ENCODE results near the gene ANTXRL. TPM values are rescaled to one million over a fixed set of nuclear protein-coding genes. Genes with fewer than 3 reads are reported as not detected.
"Not testable (repeated sequence)": the region's sequence is repeated elsewhere in the genome, so short reads cannot be mapped to it uniquely, and the experiment has no call there.

Gene ANTXRL
- total RNA-seq, 1 experiment from 2014 or later = not detected

DNA sequence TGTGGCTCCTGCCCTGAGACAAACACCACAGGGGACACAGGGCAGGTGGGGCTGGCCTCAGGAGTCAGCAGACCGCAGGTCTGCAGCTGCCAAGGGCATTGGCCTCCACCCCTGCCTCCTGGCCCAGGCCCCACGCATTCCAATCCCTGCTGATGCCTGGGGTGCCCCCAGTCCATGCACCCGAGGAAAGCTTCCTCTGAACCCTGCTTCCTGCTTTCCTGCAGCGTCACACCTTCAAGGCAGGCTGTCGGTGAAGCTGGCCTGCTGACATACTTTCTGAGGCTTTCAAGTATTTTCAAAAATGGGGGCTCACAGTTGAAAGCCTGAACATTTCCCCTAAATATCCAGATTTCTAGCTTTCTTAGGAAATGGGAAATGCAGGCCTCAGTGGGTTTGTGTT lies 22.5 kb upstream of the ANTXRL start:
- Mint-ChIP-seq H3K4me1 (ENCODE audit: insufficient read depth, unreplicated experiment) (no peaks in the 10 kb centered on the region), H3K27ac (ENCODE audit: low read depth, unreplicated experiment) (no peak overlapping the region), H3K9me3 (ENCODE audit: unreplicated experiment) (no peaks in the 10 kb centered on the region), H3K4me3 (ENCODE audit: unreplicated experiment) (no peak overlapping the region), H3K27me3 (ENCODE audit: insufficient read depth, unreplicated experiment) (no peaks in the 10 kb centered on the region), H3K36me3 (ENCODE audit: insufficient read depth, unreplicated experiment) (no peaks in the 10 kb centered on the region)
- CTCF ChIA-PET = interaction anchor here (0.5 to 2.0 kb wide), 2 partner anchors 9 to 626 kb away, joined by 3 to 7 read pairs; no protein-coding TSS in a partner anchor
- no TSS peak for BruUV-seq (replicated peaks)
- intact Hi-C loops (cut with micrococcal nuclease) = no loop called here
- POLR2A ChIA-PET = no interaction called here
- TF ChIP-seq, protein P1, sequence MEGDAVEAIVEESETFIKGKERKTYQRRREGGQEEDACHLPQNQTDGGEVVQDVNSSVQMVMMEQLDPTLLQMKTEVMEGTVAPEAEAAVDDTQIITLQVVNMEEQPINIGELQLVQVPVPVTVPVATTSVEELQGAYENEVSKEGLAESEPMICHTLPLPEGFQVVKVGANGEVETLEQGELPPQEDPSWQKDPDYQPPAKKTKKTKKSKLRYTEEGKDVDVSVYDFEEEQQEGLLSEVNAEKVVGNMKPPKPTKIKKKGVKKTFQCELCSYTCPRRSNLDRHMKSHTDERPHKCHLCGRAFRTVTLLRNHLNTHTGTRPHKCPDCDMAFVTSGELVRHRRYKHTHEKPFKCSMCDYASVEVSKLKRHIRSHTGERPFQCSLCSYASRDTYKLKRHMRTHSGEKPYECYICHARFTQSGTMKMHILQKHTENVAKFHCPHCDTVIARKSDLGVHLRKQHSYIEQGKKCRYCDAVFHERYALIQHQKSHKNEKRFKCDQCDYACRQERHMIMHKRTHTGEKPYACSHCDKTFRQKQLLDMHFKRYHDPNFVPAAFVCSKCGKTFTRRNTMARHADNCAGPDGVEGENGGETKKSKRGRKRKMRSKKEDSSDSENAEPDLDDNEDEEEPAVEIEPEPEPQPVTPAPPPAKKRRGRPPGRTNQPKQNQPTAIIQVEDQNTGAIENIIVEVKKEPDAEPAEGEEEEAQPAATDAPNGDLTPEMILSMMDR (IDR thresholded peaks at IDR 0.05; ENCODE audit: unreplicated experiment) = no peak
- no peak for DNase-seq (ENCODE audit: unreplicated experiment)

DNA sequence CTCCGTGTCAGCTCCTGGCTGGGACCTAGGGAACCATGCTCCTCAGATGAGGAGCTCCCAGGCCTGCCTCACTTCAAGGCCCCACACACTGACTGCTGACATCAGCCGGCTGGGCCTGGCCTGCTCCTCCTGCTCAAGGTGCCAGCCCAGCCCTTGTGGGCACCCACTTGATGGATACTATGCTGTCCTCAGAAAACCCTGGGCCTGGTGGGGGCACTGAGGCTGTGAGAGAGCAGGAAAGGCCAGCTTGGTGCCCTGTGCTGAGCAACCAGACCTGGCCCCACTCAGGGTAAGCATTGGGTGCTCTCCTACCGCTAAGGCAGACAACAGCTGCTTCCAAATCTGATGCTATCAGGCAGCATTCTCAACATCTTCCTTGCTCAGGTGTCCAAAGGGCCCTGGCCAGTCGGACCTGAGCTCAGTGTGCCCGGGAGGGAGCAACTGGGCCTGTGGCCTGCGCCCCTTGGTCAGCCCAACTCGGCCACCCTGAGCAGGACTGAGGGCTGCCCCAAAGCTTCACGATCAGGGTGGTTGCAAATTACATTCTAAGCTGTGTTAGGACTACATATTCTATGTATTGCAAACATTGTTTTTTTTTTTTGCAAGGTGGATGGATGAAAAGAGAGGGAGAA lies 21.9 kb upstream of the ANTXRL start:
- no TSS peak for BruUV-seq (replicated peaks)
- intact Hi-C loops (cut with micrococcal nuclease) = no loop called here
- no peaks in the 10 kb centered on the region for H3K36me3 Mint-ChIP-seq (ENCODE audit: insufficient read depth, unreplicated experiment)
- CTCF ChIA-PET = interaction anchor here (0.5 to 2.0 kb wide), 2 partner anchors 10 to 627 kb away, joined by 3 to 7 read pairs; no protein-coding TSS in a partner anchor
- H3K9me3 Mint-ChIP-seq (ENCODE audit: unreplicated experiment) = no peaks in the 10 kb centered on the region
- no peak overlapping the region for H3K27ac Mint-ChIP-seq (ENCODE audit: low read depth, unreplicated experiment)
- H3K27me3 Mint-ChIP-seq (ENCODE audit: insufficient read depth, unreplicated experiment) = no peaks in the 10 kb centered on the region
- POLR2A ChIA-PET = no interaction called here
- TF ChIP-seq, protein P1 (IDR thresholded peaks at IDR 0.05; ENCODE audit: unreplicated experiment) = no peak
- no peaks in the 10 kb centered on the region for H3K4me1 Mint-ChIP-seq (ENCODE audit: insufficient read depth, unreplicated experiment)
- DNase-seq (ENCODE audit: unreplicated experiment) = no peak
- H3K4me3 Mint-ChIP-seq (ENCODE audit: unreplicated experiment) = no peak overlapping the region

- DNase-seq (ENCODE audit: unreplicated experiment); intact Hi-C loops (cut with micrococcal nuclease); BruUV-seq (replicated peaks); H3K4me3 Mint-ChIP-seq (ENCODE audit: unreplicated experiment); H3K27me3 Mint-ChIP-seq (ENCODE audit: insufficient read depth, unreplicated experiment); POLR2A ChIA-PET; H3K9me3 Mint-ChIP-seq (ENCODE audit: unreplicated experiment); H3K36me3 Mint-ChIP-seq (ENCODE audit: insufficient read depth, unreplicated experiment); H3K27ac Mint-ChIP-seq (ENCODE audit: low read depth, unreplicated experiment); H3K4me1 Mint-ChIP-seq (ENCODE audit: insufficient read depth, unreplicated experiment): not testable (repeated sequence)
- CTCF ChIA-PET = interaction anchor here (0.7 to 2.0 kb wide), 3 partner anchors 9 to 37 kb away, joined by 3 to 7 read pairs (median 3); no protein-coding TSS in a partner anchor
Measured at GRCh38 chr10:46265566-46266305, 21.1 kb upstream of the ANTXRL start.

GRCh38 chr10:46266306-46266985 lies 20.4 kb upstream of the ANTXRL start:
- H3K27me3 Mint-ChIP-seq (ENCODE audit: insufficient read depth, unreplicated experiment) = no peaks in the 10 kb centered on the region

More at GRCh38 chr10:46266306-46266985, 20.4 kb upstream of the ANTXRL start:
- intact Hi-C loops (cut with micrococcal nuclease) = no loop called here
- DNase-seq (ENCODE audit: unreplicated experiment) = no peak
- ChIA-PET CTCF (interaction anchor here (0.7 to 1.2 kb wide), 3 partner anchors 10 to 37 kb away, joined by 3 read pairs; no protein-coding TSS in a partner anchor), POLR2A (interaction anchor here (0.6 kb wide), 1 partner anchor 15 kb away, joined by 3 read pairs; no protein-coding TSS in a partner anchor)
- BruUV-seq (replicated peaks) = no TSS peak
- Mint-ChIP-seq H3K9me3 (ENCODE audit: unreplicated experiment) (no peaks in the 10 kb centered on the region), H3K4me3 (ENCODE audit: unreplicated experiment) (no peak overlapping the region), H3K4me1 (ENCODE audit: insufficient read depth, unreplicated experiment) (no peaks in the 10 kb centered on the region), H3K27ac (ENCODE audit: low read depth, unreplicated experiment) (no peak overlapping the region), H3K36me3 (ENCODE audit: insufficient read depth, unreplicated experiment) (no peaks in the 10 kb centered on the region)
- TF ChIP-seq, protein P1 (IDR thresholded peaks at IDR 0.05; ENCODE audit: unreplicated experiment) = no peak

All from MCF 10A (cell line).